GM12875 (cell line): Measurements from ENCODE around the gene GSTO2.

Experiments used
- H3K4me3 ChIP-seq: one replicate; pipeline ENCODE4 v1.5.1; 2011; ENCODE audit warnings: low read depth, low read length, control low read depth
- TF ChIP-seq, protein P1 (sequence below): IDR thresholded peaks from 2 replicates; pipeline ENCODE4 v1.5.1; 2011; ENCODE audit warnings: low read depth, mild to moderate bottlenecking, control low read depth, inconsistent platforms, low read length, moderate library complexity, borderline replicate concordance; ENCODE audit not compliant: insufficient read depth

Gene GSTO2

DNA sequence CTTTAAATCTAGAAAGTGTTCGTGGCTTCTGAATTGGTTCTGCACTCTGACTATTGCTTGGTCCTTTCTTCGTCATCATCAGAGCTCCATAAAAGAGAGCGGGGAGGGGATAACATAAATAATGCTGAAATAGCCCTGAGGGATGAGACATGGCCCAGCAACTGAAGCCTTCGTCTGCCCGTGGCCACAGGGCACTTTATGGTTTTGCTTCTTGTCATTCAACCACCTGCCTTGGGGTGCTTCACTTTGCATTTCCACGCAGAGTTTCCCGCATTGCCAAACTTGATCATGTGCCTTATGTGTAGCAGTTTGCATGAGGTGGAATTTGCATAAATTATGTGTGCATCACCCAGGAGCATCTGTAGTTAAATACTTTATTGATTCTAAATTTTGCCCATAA is 15.9 kb downstream of the GSTO2 start:
- TF ChIP-seq, protein P1, sequence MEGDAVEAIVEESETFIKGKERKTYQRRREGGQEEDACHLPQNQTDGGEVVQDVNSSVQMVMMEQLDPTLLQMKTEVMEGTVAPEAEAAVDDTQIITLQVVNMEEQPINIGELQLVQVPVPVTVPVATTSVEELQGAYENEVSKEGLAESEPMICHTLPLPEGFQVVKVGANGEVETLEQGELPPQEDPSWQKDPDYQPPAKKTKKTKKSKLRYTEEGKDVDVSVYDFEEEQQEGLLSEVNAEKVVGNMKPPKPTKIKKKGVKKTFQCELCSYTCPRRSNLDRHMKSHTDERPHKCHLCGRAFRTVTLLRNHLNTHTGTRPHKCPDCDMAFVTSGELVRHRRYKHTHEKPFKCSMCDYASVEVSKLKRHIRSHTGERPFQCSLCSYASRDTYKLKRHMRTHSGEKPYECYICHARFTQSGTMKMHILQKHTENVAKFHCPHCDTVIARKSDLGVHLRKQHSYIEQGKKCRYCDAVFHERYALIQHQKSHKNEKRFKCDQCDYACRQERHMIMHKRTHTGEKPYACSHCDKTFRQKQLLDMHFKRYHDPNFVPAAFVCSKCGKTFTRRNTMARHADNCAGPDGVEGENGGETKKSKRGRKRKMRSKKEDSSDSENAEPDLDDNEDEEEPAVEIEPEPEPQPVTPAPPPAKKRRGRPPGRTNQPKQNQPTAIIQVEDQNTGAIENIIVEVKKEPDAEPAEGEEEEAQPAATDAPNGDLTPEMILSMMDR, result no peak
- H3K4me3 ChIP-seq, result no peak overlapping the region

DNA sequence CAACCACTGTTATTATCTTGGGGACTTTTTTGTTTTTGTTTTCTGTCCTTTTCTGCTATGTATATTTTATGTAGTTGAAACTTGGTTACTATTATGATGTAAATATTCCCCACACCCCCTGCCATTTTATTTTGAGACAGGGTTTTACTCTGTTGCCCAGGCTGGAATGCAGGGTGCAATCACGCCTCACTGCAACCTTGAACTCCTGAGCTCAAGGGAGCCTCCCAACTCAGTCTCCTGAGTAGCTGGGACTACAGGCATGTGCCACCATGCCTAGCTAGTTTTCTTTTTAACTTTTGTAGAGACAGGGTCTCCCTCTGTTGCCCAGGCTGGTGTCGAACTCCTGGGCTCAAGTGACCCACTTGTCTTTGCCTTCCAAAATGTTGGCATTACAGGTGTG is 18.0 kb downstream of the GSTO2 start:
- TF ChIP-seq, protein P1, result no peak
- H3K4me3 ChIP-seq, result no peak overlapping the region

DNA sequence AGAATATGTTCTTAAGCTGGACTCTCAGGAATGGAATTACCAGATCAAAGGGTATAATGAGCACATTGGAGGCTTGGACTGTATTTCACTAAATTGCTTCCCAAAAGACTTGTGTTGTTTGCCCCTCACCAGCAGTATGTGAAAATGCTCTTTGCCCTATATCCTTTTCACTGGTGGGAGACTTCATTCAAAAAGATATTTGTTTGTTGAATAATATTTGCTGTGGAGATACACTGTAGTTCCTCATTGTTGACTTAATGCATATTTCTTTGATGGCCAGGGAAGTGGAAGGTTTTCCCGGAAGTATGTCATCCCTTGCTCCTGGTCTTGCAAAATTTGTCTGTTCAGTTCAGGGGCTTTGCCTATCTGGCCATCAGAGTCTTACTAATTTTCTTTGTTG is 19.4 kb downstream of the GSTO2 start:
- TF ChIP-seq, protein P1, result no peak
- H3K4me3 ChIP-seq, result no peak overlapping the region

DNA sequence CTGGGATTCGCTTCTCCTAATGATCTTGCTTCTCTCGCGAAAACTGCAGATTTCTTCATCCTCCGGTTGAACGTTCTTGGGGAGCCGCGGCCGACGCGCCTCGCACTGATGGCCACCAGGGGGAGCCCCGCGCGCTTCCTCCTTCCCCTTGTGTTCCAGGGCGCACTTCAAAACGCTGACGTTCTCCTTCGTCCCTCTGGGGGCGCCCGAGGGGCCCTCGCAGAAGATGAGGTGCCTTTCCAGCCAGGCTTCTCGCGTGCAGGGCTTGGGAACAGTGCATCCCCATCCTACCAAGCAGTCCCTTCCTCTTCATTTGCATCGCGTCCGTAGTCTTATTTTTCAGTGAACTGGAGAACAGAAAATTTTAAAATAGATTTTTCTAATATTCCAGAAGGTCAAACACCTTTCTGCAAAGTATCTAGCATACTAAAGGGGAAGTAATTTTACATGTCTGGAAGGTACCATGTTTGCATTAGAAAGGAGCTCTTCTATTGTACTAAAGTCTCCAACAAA is 22.5 kb downstream of the GSTO2 start:
- TF ChIP-seq, protein P1, result peak; percentile 100
- no peak overlapping the region for H3K4me3 ChIP-seq

DNA sequence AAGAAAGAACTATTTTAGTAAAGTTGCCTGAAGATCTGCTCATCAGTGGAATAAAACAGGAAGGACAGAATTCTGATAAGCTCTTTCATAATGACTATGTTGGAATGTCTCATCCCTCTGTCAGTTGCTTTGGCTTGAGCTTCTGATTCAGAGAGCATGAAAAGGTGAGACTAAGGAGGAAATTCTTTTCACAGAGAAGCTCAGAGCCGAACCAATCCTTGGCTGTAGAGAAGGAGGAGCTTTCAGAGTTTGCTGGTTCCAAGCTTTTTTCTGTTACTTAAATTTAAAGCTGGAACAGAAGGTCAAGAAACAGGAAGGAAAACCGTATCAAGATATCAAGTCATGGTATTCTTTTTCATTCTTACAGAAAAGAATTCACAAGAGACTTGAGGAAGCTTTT is 24.0 kb downstream of the GSTO2 start:
- H3K4me3 ChIP-seq, result no peak overlapping the region
- TF ChIP-seq, protein P1, result no peak

DNA sequence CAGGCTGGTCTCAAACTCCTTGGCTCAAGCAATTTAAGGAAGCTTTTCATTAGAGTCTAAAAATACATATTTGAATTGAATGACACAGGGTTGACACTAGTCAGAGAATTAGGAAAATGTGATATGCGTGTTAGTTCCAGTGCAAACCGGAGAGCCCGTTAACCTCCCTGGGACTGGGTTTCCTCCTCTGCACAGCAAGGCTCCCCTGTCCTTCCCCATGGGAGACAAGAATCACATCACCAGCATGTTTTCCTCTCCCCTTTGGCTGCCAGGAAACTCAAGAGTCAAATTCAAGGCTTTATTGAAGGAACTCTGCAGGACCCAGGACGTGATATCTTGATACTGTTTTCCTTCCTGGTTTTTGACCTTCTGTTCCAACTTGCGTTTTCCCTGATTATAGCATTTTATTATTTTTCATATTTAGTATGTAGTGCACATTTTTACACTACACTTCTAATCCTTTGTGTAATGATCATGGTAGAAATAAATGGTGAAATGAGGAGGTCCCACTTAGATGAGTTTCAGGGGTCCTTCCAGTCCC is 24.9 kb downstream of the GSTO2 start:
- no peak overlapping the region for H3K4me3 ChIP-seq
- TF ChIP-seq, protein P1, result no peak

DNA sequence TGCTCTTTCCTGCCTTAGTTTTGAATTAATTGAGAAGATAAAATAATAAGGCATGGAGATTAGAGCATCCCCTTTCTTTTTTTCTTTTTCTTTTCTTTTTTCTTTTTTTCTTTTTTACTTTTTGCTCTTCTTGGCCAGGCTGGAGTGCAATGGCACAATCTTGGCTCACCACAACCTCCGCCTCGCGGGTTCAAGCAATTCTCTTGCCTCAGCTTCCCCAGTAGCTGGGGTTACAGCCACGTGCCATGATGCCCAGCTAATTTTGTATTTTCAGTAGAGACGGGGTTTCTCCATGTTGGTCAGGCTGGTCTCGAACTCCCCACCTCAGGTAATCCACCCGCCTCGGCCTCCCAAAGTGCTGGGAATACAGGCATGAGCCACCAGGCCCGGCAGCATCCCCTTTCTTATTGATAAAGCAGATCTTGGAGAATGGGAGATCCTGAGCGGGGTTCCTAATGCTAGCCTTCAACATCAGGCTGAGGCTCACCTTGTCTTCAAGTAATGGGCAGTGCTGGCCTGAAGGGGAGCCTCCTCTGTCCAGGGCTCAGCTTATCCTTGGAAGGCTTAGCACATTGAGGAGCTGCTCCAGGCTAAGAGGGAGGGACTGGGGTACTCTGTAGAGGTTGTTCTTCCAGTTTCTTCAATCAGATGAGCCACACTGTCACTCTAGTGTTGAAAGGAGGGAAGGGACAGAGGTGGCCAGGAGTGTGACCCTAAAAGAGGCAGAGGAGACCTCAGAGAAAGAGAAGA is 27.9 kb downstream of the GSTO2 start:
- TF ChIP-seq, protein P1, result no peak

More for the DNA sequence above, 27.9 kb downstream of the GSTO2 start:
- H3K4me3 ChIP-seq, result no peak overlapping the region
